Measurements from ENCODE around the gene CCDC192. TPM values are rescaled to one million over a fixed set of nuclear protein-coding genes. Genes with fewer than 3 reads are reported as not detected.
"Not testable (repeated sequence)": the region's sequence is repeated elsewhere in the genome, so short reads cannot be mapped to it uniquely, and the experiment has no call there.

Gene CCDC192
- total RNA-seq, 1 donor from 2014 or later: not detected

GRCh38 chr5:127785098-127785927 is 82.1 kb downstream of the CCDC192 start:
- Histone ChIP-seq H3K4me3 (peak overlapping the region; percentile 3), H3K27ac (replicated peaks) (peak overlapping the region; percentile 36), H3K27me3 (ENCODE audit: low read depth) (no peaks in the 10 kb centered on the region), H3K9me3 (replicated peaks) (peaks cover 15% of the 10 kb centered on the region), H3K4me1 (peaks cover 3% of the 10 kb centered on the region), H3K36me3 (no peaks in the 10 kb centered on the region)
- intact Hi-C loops (cut with micrococcal nuclease): no loop called here
- no peak for DNase-seq
- TF ChIP-seq CTCF (IDR thresholded peaks at IDR 0.05; ENCODE audit: borderline replicate concordance): no peak

GRCh38 chr5:127791439-127791838 is 88.2 kb downstream of the CCDC192 start:
- TF ChIP-seq CTCF (IDR thresholded peaks at IDR 0.05; ENCODE audit: borderline replicate concordance): no peak
- intact Hi-C loops (cut with micrococcal nuclease): no loop called here
- Histone ChIP-seq H3K27ac (replicated peaks) (no peak overlapping the region), H3K4me1 (no peaks in the 10 kb centered on the region), H3K9me3 (replicated peaks) (peaks cover 34% of the 10 kb centered on the region), H3K4me3 (no peak overlapping the region), H3K36me3 (no peaks in the 10 kb centered on the region), H3K27me3 (ENCODE audit: low read depth) (no peaks in the 10 kb centered on the region)
- no peak for DNase-seq

- H3K27me3 ChIP-seq (ENCODE audit: low read depth); H3K4me3 ChIP-seq; DNase-seq; H3K4me1 ChIP-seq; H3K27ac ChIP-seq (replicated peaks); H3K36me3 ChIP-seq; intact Hi-C loops (cut with micrococcal nuclease): not testable (repeated sequence)
- peaks cover 34% of the 10 kb centered on the region for H3K9me3 ChIP-seq (replicated peaks)
Observed at GRCh38 chr5:127791908-127792307, 88.7 kb downstream of the CCDC192 start.

- Histone ChIP-seq H3K27ac (replicated peaks) (no peak overlapping the region), H3K9me3 (replicated peaks) (peaks cover 27% of the 10 kb centered on the region), H3K4me1 (no peaks in the 10 kb centered on the region), H3K27me3 (ENCODE audit: low read depth) (no peaks in the 10 kb centered on the region), H3K36me3 (no peaks in the 10 kb centered on the region), H3K4me3 (no peak overlapping the region)
- TF ChIP-seq CTCF (IDR thresholded peaks at IDR 0.05; ENCODE audit: borderline replicate concordance): no peak
- intact Hi-C loops (cut with micrococcal nuclease): no loop called here
- no peak for DNase-seq
Observed at GRCh38 chr5:127793052-127793451, 89.9 kb downstream of the CCDC192 start.

GRCh38 chr5:127793879-127794278 is 90.7 kb downstream of the CCDC192 start:
- H3K36me3 ChIP-seq: no peaks in the 10 kb centered on the region
- intact Hi-C loops (cut with micrococcal nuclease): no loop called here
- no peak for TF ChIP-seq CTCF (IDR thresholded peaks at IDR 0.05; ENCODE audit: borderline replicate concordance)
- peaks cover 23% of the 10 kb centered on the region for H3K9me3 ChIP-seq (replicated peaks)
- no peaks in the 10 kb centered on the region for H3K27me3 ChIP-seq (ENCODE audit: low read depth)
- no peak overlapping the region for H3K4me3 ChIP-seq
- H3K27ac ChIP-seq (replicated peaks): no peak overlapping the region
- H3K4me1 ChIP-seq: no peaks in the 10 kb centered on the region
- DNase-seq: no peak

- no peaks in the 10 kb centered on the region for H3K36me3 ChIP-seq
- H3K9me3 ChIP-seq (replicated peaks): peaks cover 16% of the 10 kb centered on the region
- no peaks in the 10 kb centered on the region for H3K4me1 ChIP-seq
- H3K27ac ChIP-seq (replicated peaks): no peak overlapping the region
- no peaks in the 10 kb centered on the region for H3K27me3 ChIP-seq (ENCODE audit: low read depth)
- no peak for DNase-seq
- no peak overlapping the region for H3K4me3 ChIP-seq
- TF ChIP-seq CTCF (IDR thresholded peaks at IDR 0.05; ENCODE audit: borderline replicate concordance): no peak
- intact Hi-C loops (cut with micrococcal nuclease): no loop called here
Observed at GRCh38 chr5:127796211-127796610, 93.0 kb downstream of the CCDC192 start.
